Head of caudate nucleus (tissue), 42 donors: ENCODE results near the gene KCNAB1.
"Not testable (repeated sequence)": the region's sequence is repeated elsewhere in the genome, so short reads cannot be mapped to it uniquely, and the experiment has no call there.

ENCODE experiments used
- DNase-seq, 42 donors: peaks; one replicate each; pipeline versions ENCODE4 v3.0.0 to v3.0.0-alpha.2; 2020 to 2021; ENCODE audit warnings: mixed read lengths in 7 of 42
- intact Hi-C: fragments of 100-400 bp; cut with DNase I; formaldehyde crosslinking; loops from one replicate; pipeline ENCODE4 v1.15.0; 2022

The KCNAB1 gene

GRCh38 chr3:156133076-156133475, 12.7 kb downstream of the KCNAB1 start:
- intact Hi-C loops: no loop called here
- DNase-seq: no peak

GRCh38 chr3:156135921-156136638, 15.7 kb downstream of the KCNAB1 start:
- DNase-seq: peak in 2 of 42 donors; percentile 33 to 37
- intact Hi-C loops: no loop called here

GRCh38 chr3:156137397-156137796, 17.0 kb downstream of the KCNAB1 start:
- intact Hi-C loops, DNase-seq: not testable (repeated sequence)

- DNase-seq: no peak
- intact Hi-C loops: no loop called here
Observed at GRCh38 chr3:156140001-156140595, 19.7 kb downstream of the KCNAB1 start.

- intact Hi-C loops: no loop called here
- DNase-seq: no peak
Observed at GRCh38 chr3:156142702-156143101, 22.3 kb downstream of the KCNAB1 start.

- no peak for DNase-seq
- intact Hi-C loops: no loop called here
Observed at GRCh38 chr3:156143136-156143535, 22.8 kb downstream of the KCNAB1 start.

- intact Hi-C loops: no loop called here
- DNase-seq: no peak
Observed at GRCh38 chr3:156144060-156144459, 23.7 kb downstream of the KCNAB1 start.

GRCh38 chr3:156145866-156146265, 25.5 kb downstream of the KCNAB1 start:
- no peak for DNase-seq
- intact Hi-C loops: no loop called here

- intact Hi-C loops: loop anchor here (2.0 kb wide), 1 partner anchor 360 kb away; no protein-coding TSS in a partner anchor
- no peak for DNase-seq
Observed at GRCh38 chr3:156148345-156148945, 28.1 kb downstream of the KCNAB1 start.

- no peak for DNase-seq
- intact Hi-C loops: loop anchor here (2.0 kb wide), 1 partner anchor 360 kb away; no protein-coding TSS in a partner anchor
Observed at GRCh38 chr3:156148946-156149381, 28.6 kb downstream of the KCNAB1 start.

- DNase-seq: peak in 1 of 42 donors; percentile 14
- intact Hi-C loops: loop anchor here (2.0 to 10.0 kb wide), 3 partner anchors 135 to 382 kb away; no protein-coding TSS in a partner anchor
Observed at GRCh38 chr3:156149876-156150275, 29.5 kb downstream of the KCNAB1 start.

GRCh38 chr3:156150434-156151066, 30.2 kb downstream of the KCNAB1 start:
- intact Hi-C loops: loop anchor here (5.0 to 10.0 kb wide), 2 partner anchors 136 to 382 kb away; no protein-coding TSS in a partner anchor
- DNase-seq: peak in 36 of 42 donors; percentile 8 to 88 (median 63)

GRCh38 chr3:156151824-156152428, 31.5 kb downstream of the KCNAB1 start:
- intact Hi-C loops: loop anchor here (5.0 to 10.0 kb wide), 2 partner anchors 137 to 380 kb away; no protein-coding TSS in a partner anchor
- peak; percentile 53 to 89 (median 76) for DNase-seq

- intact Hi-C loops: loop anchor here (10.0 kb wide), 1 partner anchor 144 kb away; no protein-coding TSS in a partner anchor
- DNase-seq: no peak
Observed at GRCh38 chr3:156158656-156159295, 38.4 kb downstream of the KCNAB1 start.

- DNase-seq: no peak
- intact Hi-C loops: no loop called here
Observed at GRCh38 chr3:156160647-156161046, 40.3 kb downstream of the KCNAB1 start.

GRCh38 chr3:156161172-156161571, 40.8 kb downstream of the KCNAB1 start:
- DNase-seq: no peak
- intact Hi-C loops: no loop called here

GRCh38 chr3:156163848-156164247, 43.5 kb downstream of the KCNAB1 start:
- no peak for DNase-seq
- intact Hi-C loops: no loop called here

GRCh38 chr3:156166808-156167207, 46.4 kb downstream of the KCNAB1 start:
- intact Hi-C loops: no loop called here
- peak in 1 of 42 donors; percentile 16 for DNase-seq

GRCh38 chr3:156170571-156170970, 50.2 kb downstream of the KCNAB1 start:
- intact Hi-C loops: no loop called here
- DNase-seq: no peak
